Activated T-helper 17 cell treated with anti-CD3 and anti-CD28 coated beads, Interleukin-2, amount 50 U/mL, for 72 hours (primary cell): ENCODE results near the gene AP3B1. TPM values are rescaled to one million over a fixed set of nuclear protein-coding genes. Genes with fewer than 3 reads are reported as not detected.
"Not testable (repeated sequence)": the region's sequence is repeated elsewhere in the genome, so short reads cannot be mapped to it uniquely, and the experiment has no call there.

ENCODE experiments used
- ATAC-seq: fragments of 150-1000 bp; cut with Tn5 transposase; replicated peaks from 2 replicates; pipeline ENCODE4 v1.10.0; 2021; ENCODE audit warnings: mild to moderate bottlenecking, moderate library complexity
- H3K27ac Mint-ChIP-seq: one replicate; pipeline ENCODE4 v1.8.0; 2022; ENCODE audit warnings: mixed read lengths
- H3K27me3 Mint-ChIP-seq: one replicate; pipeline ENCODE4 v1.8.0; 2022; ENCODE audit warnings: mixed read lengths
- H3K36me3 Mint-ChIP-seq: one replicate; pipeline ENCODE4 v1.8.0; 2022; ENCODE audit warnings: low read depth, mild to moderate bottlenecking, mixed read lengths
- H3K4me1 Mint-ChIP-seq: one replicate; pipeline ENCODE4 v1.8.0; 2022; ENCODE audit warnings: mixed read lengths
- H3K4me3 Mint-ChIP-seq: one replicate; pipeline ENCODE4 v1.8.0; 2022; ENCODE audit warnings: mild to moderate bottlenecking, mixed read lengths
- H3K9me3 Mint-ChIP-seq: one replicate; pipeline ENCODE4 v1.8.0; 2022; ENCODE audit warnings: mixed read lengths
- total RNA-seq, 2 donors: library from RNA; stranded (reverse); gene quantifications; one replicate each; pipeline ENCODE4 v1.2.3, GENCODE V29; 2022

AP3B1 gene
- total RNA-seq, 2 donors from 2014 or later = 46.1 to 48.3 TPM

GRCh38 chr5:78065663-78066062 is 228.8 kb downstream of the AP3B1 start:
- no peak overlapping the region for H3K27ac Mint-ChIP-seq
- H3K4me3 Mint-ChIP-seq = no peak overlapping the region
- H3K27me3 Mint-ChIP-seq = no peaks in the 10 kb centered on the region
- peaks cover 13% of the 10 kb centered on the region for H3K36me3 Mint-ChIP-seq
- ATAC-seq = no peak
- H3K4me1 Mint-ChIP-seq = peaks cover 4% of the 10 kb centered on the region
- peaks cover 14% of the 10 kb centered on the region for H3K9me3 Mint-ChIP-seq

- no peak for ATAC-seq
- peaks cover 13% of the 10 kb centered on the region for H3K36me3 Mint-ChIP-seq
- H3K9me3 Mint-ChIP-seq = peaks cover 14% of the 10 kb centered on the region
- H3K4me3 Mint-ChIP-seq = no peak overlapping the region
- peaks cover 4% of the 10 kb centered on the region for H3K4me1 Mint-ChIP-seq
- H3K27me3 Mint-ChIP-seq = no peaks in the 10 kb centered on the region
- H3K27ac Mint-ChIP-seq = no peak overlapping the region
Observed at GRCh38 chr5:78064941-78065472, 229.5 kb downstream of the AP3B1 start.

GRCh38 chr5:78063495-78063894 is 231.0 kb downstream of the AP3B1 start:
- H3K4me1 Mint-ChIP-seq = peaks cover 4% of the 10 kb centered on the region
- H3K27ac Mint-ChIP-seq = no peak overlapping the region

GRCh38 chr5:78062645-78063044 is 231.9 kb downstream of the AP3B1 start:
- ATAC-seq = no peak
- Mint-ChIP-seq H3K4me3 (no peak overlapping the region), H3K36me3 (peaks cover 8% of the 10 kb centered on the region), H3K4me1 (peaks cover 3% of the 10 kb centered on the region), H3K27ac (no peak overlapping the region), H3K9me3 (peaks cover 6% of the 10 kb centered on the region), H3K27me3 (no peaks in the 10 kb centered on the region)

More at GRCh38 chr5:78063495-78063894, 231.0 kb downstream of the AP3B1 start:
- Mint-ChIP-seq H3K36me3 (peaks cover 13% of the 10 kb centered on the region), H3K27me3 (no peaks in the 10 kb centered on the region), H3K9me3 (peaks cover 14% of the 10 kb centered on the region), H3K4me3 (no peak overlapping the region)
- no peak for ATAC-seq

GRCh38 chr5:78060421-78060820 is 234.1 kb downstream of the AP3B1 start:
- Mint-ChIP-seq H3K9me3 (no peaks in the 10 kb centered on the region), H3K4me1 (no peaks in the 10 kb centered on the region), H3K27me3 (no peaks in the 10 kb centered on the region), H3K27ac (no peak overlapping the region), H3K36me3 (no peaks in the 10 kb centered on the region), H3K4me3 (no peak overlapping the region)
- ATAC-seq = no peak

GRCh38 chr5:78058625-78059024 is 235.9 kb downstream of the AP3B1 start:
- Mint-ChIP-seq H3K27me3 (no peaks in the 10 kb centered on the region), H3K9me3 (no peaks in the 10 kb centered on the region), H3K4me1 (no peaks in the 10 kb centered on the region), H3K27ac (no peak overlapping the region), H3K36me3 (no peaks in the 10 kb centered on the region), H3K4me3 (no peak overlapping the region)
- no peak for ATAC-seq

- H3K4me1 Mint-ChIP-seq = no peaks in the 10 kb centered on the region
- no peaks in the 10 kb centered on the region for H3K9me3 Mint-ChIP-seq
- no peaks in the 10 kb centered on the region for H3K36me3 Mint-ChIP-seq
- H3K27me3 Mint-ChIP-seq = no peaks in the 10 kb centered on the region
- ATAC-seq = no peak
- H3K27ac Mint-ChIP-seq = no peak overlapping the region
- no peak overlapping the region for H3K4me3 Mint-ChIP-seq
Observed at GRCh38 chr5:78056901-78057514, 237.5 kb downstream of the AP3B1 start.

- no peak for ATAC-seq
- Mint-ChIP-seq H3K36me3 (no peaks in the 10 kb centered on the region), H3K4me3 (no peak overlapping the region), H3K9me3 (no peaks in the 10 kb centered on the region), H3K27ac (no peak overlapping the region), H3K4me1 (no peaks in the 10 kb centered on the region), H3K27me3 (no peaks in the 10 kb centered on the region)
Observed at GRCh38 chr5:78056053-78056452, 238.4 kb downstream of the AP3B1 start.

- Mint-ChIP-seq H3K27ac (no peak overlapping the region), H3K4me3 (no peak overlapping the region)
- no peak for ATAC-seq
Observed at GRCh38 chr5:78050888-78051287, 243.6 kb downstream of the AP3B1 start.

GRCh38 chr5:78046823-78047222 is 247.7 kb downstream of the AP3B1 start:
- H3K36me3 Mint-ChIP-seq, H3K27ac Mint-ChIP-seq, H3K4me1 Mint-ChIP-seq, ATAC-seq, H3K9me3 Mint-ChIP-seq, H3K27me3 Mint-ChIP-seq, H3K4me3 Mint-ChIP-seq: not testable (repeated sequence)

More at GRCh38 chr5:78050888-78051287, 243.6 kb downstream of the AP3B1 start:
- no peaks in the 10 kb centered on the region for H3K4me1 Mint-ChIP-seq
- H3K27me3 Mint-ChIP-seq = no peaks in the 10 kb centered on the region
- H3K36me3 Mint-ChIP-seq = no peaks in the 10 kb centered on the region
- H3K9me3 Mint-ChIP-seq = no peaks in the 10 kb centered on the region

GRCh38 chr5:78046006-78046405 is 248.5 kb downstream of the AP3B1 start:
- H3K36me3 Mint-ChIP-seq = no peaks in the 10 kb centered on the region
- H3K9me3 Mint-ChIP-seq = peaks cover 4% of the 10 kb centered on the region
- ATAC-seq = no peak
- no peak overlapping the region for H3K4me3 Mint-ChIP-seq
- no peaks in the 10 kb centered on the region for H3K4me1 Mint-ChIP-seq
- no peak overlapping the region for H3K27ac Mint-ChIP-seq
- H3K27me3 Mint-ChIP-seq = no peaks in the 10 kb centered on the region

- H3K27ac Mint-ChIP-seq = no peak overlapping the region
- H3K27me3 Mint-ChIP-seq = no peaks in the 10 kb centered on the region
- H3K4me3 Mint-ChIP-seq = no peak overlapping the region
- no peak for ATAC-seq
- H3K36me3 Mint-ChIP-seq = peaks cover 29% of the 10 kb centered on the region
- H3K9me3 Mint-ChIP-seq = peaks cover 4% of the 10 kb centered on the region
- no peaks in the 10 kb centered on the region for H3K4me1 Mint-ChIP-seq
Observed at GRCh38 chr5:78041805-78042204, 252.7 kb downstream of the AP3B1 start.

- Mint-ChIP-seq H3K36me3 (peaks cover 17% of the 10 kb centered on the region), H3K27me3 (no peaks in the 10 kb centered on the region), H3K4me3 (no peak overlapping the region), H3K9me3 (no peaks in the 10 kb centered on the region), H3K4me1 (no peaks in the 10 kb centered on the region), H3K27ac (no peak overlapping the region)
- no peak for ATAC-seq
Observed at GRCh38 chr5:78025540-78025939, 269.0 kb downstream of the AP3B1 start.

- Mint-ChIP-seq H3K4me3 (no peak overlapping the region), H3K36me3 (peaks cover 21% of the 10 kb centered on the region), H3K4me1 (no peaks in the 10 kb centered on the region), H3K9me3 (no peaks in the 10 kb centered on the region), H3K27ac (no peak overlapping the region), H3K27me3 (no peaks in the 10 kb centered on the region)
- ATAC-seq = no peak
Observed at GRCh38 chr5:78019744-78020143, 274.8 kb downstream of the AP3B1 start.

GRCh38 chr5:78016863-78017529 is 277.5 kb downstream of the AP3B1 start:
- H3K4me1 Mint-ChIP-seq = no peaks in the 10 kb centered on the region
- H3K27me3 Mint-ChIP-seq = no peaks in the 10 kb centered on the region
- no peak overlapping the region for H3K4me3 Mint-ChIP-seq
- ATAC-seq = no peak
- peaks cover 35% of the 10 kb centered on the region for H3K36me3 Mint-ChIP-seq
- H3K9me3 Mint-ChIP-seq = no peaks in the 10 kb centered on the region
- H3K27ac Mint-ChIP-seq = no peak overlapping the region
